H9 (cell line): ENCODE data around the gene LSM4. TPM values are rescaled to one million over a fixed set of nuclear protein-coding genes. Genes with fewer than 3 reads are reported as not detected.

Source experiments
- DNase-seq: peaks from one replicate; pipeline ENCODE4 v3.0.0-alpha.2; 2017
- H2AFZ ChIP-seq: one replicate; pipeline ENCODE4 v1.6.1; 2013; ENCODE audit warnings: mild to moderate bottlenecking, low read length, control low read depth, moderate library complexity
- H2AK5ac ChIP-seq: 2 replicates; pipeline ENCODE4 v1.6.1; 2013; ENCODE audit warnings: low read length, control low read depth, mixed read lengths; ENCODE audit not compliant: insufficient read length
- H2BK120ac ChIP-seq: one replicate; pipeline ENCODE4 v1.6.1; 2013; ENCODE audit warnings: low read depth, mild to moderate bottlenecking, low read length, control low read depth, inconsistent platforms; ENCODE audit not compliant: poor library complexity, severe bottlenecking
- H2BK12ac ChIP-seq: 2 replicates; pipeline ENCODE4 v1.6.1; 2013; ENCODE audit warnings: low read length, control low read depth, mixed read lengths, low read depth; ENCODE audit not compliant: insufficient read length
- H2BK15ac ChIP-seq: 2 replicates; pipeline ENCODE4 v1.6.1; 2013; ENCODE audit warnings: low read depth, low read length, control low read depth
- H2BK20ac ChIP-seq: one replicate; pipeline ENCODE4 v1.6.1; 2013; ENCODE audit warnings: low read depth, mild to moderate bottlenecking, low read length, control low read depth, inconsistent platforms; ENCODE audit not compliant: poor library complexity, severe bottlenecking
- H2BK5ac ChIP-seq: 2 replicates; pipeline ENCODE4 v1.6.1; 2013; ENCODE audit warnings: low read length, control low read depth, mixed read lengths; ENCODE audit not compliant: insufficient read length
- H3K14ac ChIP-seq: 2 replicates; pipeline ENCODE4 v1.6.1; 2013; ENCODE audit warnings: low read length, control low read depth; ENCODE audit not compliant: insufficient read depth
- H3K18ac ChIP-seq: 2 replicates; pipeline ENCODE4 v1.6.1; 2013; ENCODE audit warnings: low read depth, mild to moderate bottlenecking, mixed read lengths, low read length, control low read depth; ENCODE audit not compliant: insufficient read length
- H3K23ac ChIP-seq: 2 replicates; pipeline ENCODE4 v1.6.1; 2013; ENCODE audit warnings: low read length, control low read depth, mixed read lengths, low read depth; ENCODE audit not compliant: insufficient read length
- H3K23me2 ChIP-seq: 2 replicates; pipeline ENCODE4 v1.6.1; 2013; ENCODE audit warnings: low read depth, mild to moderate bottlenecking, mixed read lengths, low read length, control low read depth; ENCODE audit not compliant: insufficient read length, poor library complexity, severe bottlenecking
- H3K27ac ChIP-seq: 2 replicates; pipeline ENCODE4 v1.5.1; 2013; ENCODE audit warnings: low read length, control low read depth, mixed read lengths, low read depth; ENCODE audit not compliant: insufficient read length
- H3K27me3 ChIP-seq: 2 replicates; pipeline ENCODE4 v1.6.1; 2013; ENCODE audit warnings: low read length, control low read depth, inconsistent platforms; ENCODE audit not compliant: insufficient read depth
- H3K4ac ChIP-seq: 2 replicates; pipeline ENCODE4 v1.6.1; 2013; ENCODE audit warnings: low read depth, mild to moderate bottlenecking, control low read depth, inconsistent platforms, low read length, moderate library complexity
- H3K4me1 ChIP-seq: 2 replicates; pipeline ENCODE4 v1.6.1; 2013; ENCODE audit warnings: low read length, control low read depth, inconsistent platforms; ENCODE audit not compliant: insufficient read depth
- H3K4me2 ChIP-seq: 2 replicates; pipeline ENCODE4 v1.6.1; 2013; ENCODE audit warnings: low read length, control low read depth, mixed read lengths; ENCODE audit not compliant: insufficient read length, insufficient read depth
- H3K56ac ChIP-seq: 2 replicates; pipeline ENCODE4 v1.6.1; 2013; ENCODE audit warnings: low read depth, mild to moderate bottlenecking, mixed read lengths, low read length, control low read depth; ENCODE audit not compliant: insufficient read length
- H3K79me1 ChIP-seq: 2 replicates; pipeline ENCODE4 v1.6.1; 2013; ENCODE audit warnings: low read depth, mild to moderate bottlenecking, moderate library complexity, low read length, control low read depth, inconsistent platforms; ENCODE audit not compliant: insufficient read depth, poor library complexity, severe bottlenecking
- H3K79me2 ChIP-seq: 2 replicates; pipeline ENCODE4 v1.6.1; 2013; ENCODE audit warnings: low read length, control low read depth, inconsistent platforms; ENCODE audit not compliant: insufficient read depth
- H3K9ac ChIP-seq: 2 replicates; pipeline ENCODE4 v1.6.1; 2013; ENCODE audit warnings: low read length, control low read depth, mixed read lengths; ENCODE audit not compliant: insufficient read length; ENCODE audit errors: extremely low read depth
- H3K9me3 ChIP-seq: one replicate; pipeline ENCODE4 v1.6.1; 2013; ENCODE audit warnings: low read depth, low read length, inconsistent platforms; ENCODE audit not compliant: control insufficient read depth
- H3T11ph ChIP-seq: one replicate; pipeline ENCODE4 v1.6.1; 2013; ENCODE audit warnings: mild to moderate bottlenecking, low read length, control low read depth, inconsistent platforms
- H4K20me1 ChIP-seq: one replicate; pipeline ENCODE4 v1.6.1; 2013; ENCODE audit not compliant: control insufficient read depth, insufficient read length, insufficient read depth
- H4K5ac ChIP-seq: 2 replicates; pipeline ENCODE4 v1.6.1; 2013; ENCODE audit warnings: low read depth, mild to moderate bottlenecking, mixed read lengths, low read length, control low read depth; ENCODE audit not compliant: insufficient read length
- H4K8ac ChIP-seq: replicated peaks from 2 replicates; pipeline ENCODE4 v1.6.1; 2013; ENCODE audit warnings: low read length, control low read depth, mixed read lengths, low read depth; ENCODE audit not compliant: insufficient read length
- H4K91ac ChIP-seq: 2 replicates; pipeline ENCODE4 v1.6.1; 2013; ENCODE audit warnings: low read depth, mild to moderate bottlenecking, moderate library complexity, mixed read lengths, low read length, control low read depth; ENCODE audit not compliant: insufficient read length
- H3K27ac Mint-ChIP-seq, 3 experiments: 2 replicates in 2 of 3; 3 replicates in 1 of 3; pipeline ENCODE4 v1.8.0; 2020 to 2021; ENCODE audit warnings: mixed read lengths in 3 of 3, mild to moderate bottlenecking in 1 of 3, moderate library complexity in 1 of 3
- H3K27me3 Mint-ChIP-seq: 2 replicates; pipeline ENCODE4 v1.8.0; 2021; ENCODE audit warnings: low read depth, mild to moderate bottlenecking, moderate library complexity, mixed read lengths
- H3K36me3 Mint-ChIP-seq, 3 experiments: 2 replicates in 2 of 3; 3 replicates in 1 of 3; pipeline ENCODE4 v1.8.0; 2020 to 2021; ENCODE audit warnings: low read depth in 3 of 3, mixed read lengths in 3 of 3; ENCODE audit not compliant: insufficient read depth in 1 of 3
- H3K4me1 Mint-ChIP-seq, 2 experiments: 2 replicates each; pipeline ENCODE4 v1.8.0; 2020; ENCODE audit warnings: mixed read lengths in 2 of 2
- H3K4me3 Mint-ChIP-seq, 2 experiments: 2 replicates in 1 of 2; 3 replicates in 1 of 2; pipeline ENCODE4 v1.8.0; 2020 to 2021; ENCODE audit warnings: mild to moderate bottlenecking in 2 of 2, mixed read lengths in 2 of 2, moderate library complexity in 1 of 2
- H3K9me3 Mint-ChIP-seq, 2 experiments: 2 replicates in 1 of 2; 3 replicates in 1 of 2; pipeline ENCODE4 v1.8.0; 2020; ENCODE audit warnings: mild to moderate bottlenecking in 2 of 2, mixed read lengths in 2 of 2, moderate library complexity in 1 of 2
- CTCF ChIP-seq: fragments of 200-600 bp; sonication (generic); conservative IDR thresholded peaks from 3 replicates; pipeline ENCODE4 v1.8.0; 2021; ENCODE audit warnings: antibody characterized with exemption, mild to moderate bottlenecking
- WGBS: extraction: QIAGEN DNeasy Blood & Tissue Kit; methylation state at CpG from one replicate; pipeline ENCODE4 v1.1.7; 2013; ENCODE audit warnings: missing lambda C conversion rate, low lambda C conversion rate, mixed read lengths; ENCODE audit not compliant: insufficient read length; ENCODE audit errors: extremely low coverage; 5-methylcytosine and 5-hydroxymethylcytosine counted together
- total RNA-seq: library from RNA; stranded (reverse); gene quantifications from 2 replicates; pipeline ENCODE4 v1.2.1, GENCODE V29; 2021

Gene LSM4
- total RNA-seq, 1 experiment from 2014 or later, result 342 TPM

GRCh38 chr19:18310966-18311365 is 11.9 kb downstream of the LSM4 start:
- Histone ChIP-seq H3K4ac (no peak overlapping the region), H2BK20ac (no peak overlapping the region), H2BK120ac (no peak overlapping the region), H4K91ac (no peak overlapping the region), H2AFZ (no peak overlapping the region), H3K56ac (no peak overlapping the region), H3K9me3 (no peaks in the 10 kb centered on the region), H4K8ac (no peak overlapping the region), H2BK5ac (no peak overlapping the region), H3K27me3 (no peaks in the 10 kb centered on the region), H3K27ac (no peak overlapping the region), H3K18ac (no peak overlapping the region), H4K20me1 (no peaks in the 10 kb centered on the region), H3K79me2 (no peaks in the 10 kb centered on the region), H3T11ph (no peak overlapping the region), H3K14ac (no peak overlapping the region), H3K9ac (no peak overlapping the region), H3K79me1 (no peaks in the 10 kb centered on the region), H4K5ac (no peak overlapping the region), H3K23ac (no peak overlapping the region), H3K23me2 (no peaks in the 10 kb centered on the region), H3K4me2 (no peak overlapping the region), H2AK5ac (no peak overlapping the region), H2BK12ac (no peak overlapping the region), H3K4me1 (no peaks in the 10 kb centered on the region), H2BK15ac (no peak overlapping the region)
- Mint-ChIP-seq H3K27me3 (no peaks in the 10 kb centered on the region), H3K9me3 (no peaks in the 10 kb centered on the region), H3K36me3 (peaks cover 30 to 83% (median 74%) of the 10 kb centered on the region in 3 experiments), H3K27ac (0 out of 7 replicates have a peak overlapping the region, but pooled peaks of 1 of the 3 experiments have one; percentile 51), H3K4me1 (peaks cover 5 to 12% of the 10 kb centered on the region in 2 experiments; a peak in 3 of 4 replicates), H3K4me3 (no peak overlapping the region)
- TF ChIP-seq CTCF, result no peak
- no peak for DNase-seq
- WGBS, result no CpG with 5 or more reads among the region's 13 CpGs
